Parathyroid adenoma (tissue), 2 donors: ENCODE results near the gene CLEC5A.

Experiments used
- H2AFZ ChIP-seq: fragments of 300-600 bp; sonication (generic); one replicate; pipeline ENCODE4 v1.7.0; 2017; ENCODE audit warnings: antibody characterized with exemption, mild to moderate bottlenecking
- H3K27ac ChIP-seq: fragments of 300-600 bp; sonication (generic); one replicate; pipeline ENCODE4 v1.7.0; 2017
- H3K27me3 ChIP-seq: fragments of 300-600 bp; sonication (generic); one replicate; pipeline ENCODE4 v1.7.0; 2017; ENCODE audit warnings: low read length; ENCODE audit not compliant: control insufficient read depth, insufficient read depth
- H3K36me3 ChIP-seq: fragments of 300-600 bp; sonication (generic); one replicate; pipeline ENCODE4 v1.7.0; 2017; ENCODE audit warnings: low read length; ENCODE audit not compliant: control insufficient read depth, insufficient read depth
- H3K4me1 ChIP-seq: fragments of 300-600 bp; sonication (generic); one replicate; pipeline ENCODE4 v1.7.0; 2017; ENCODE audit warnings: control low read depth
- H3K4me2 ChIP-seq: fragments of 300-600 bp; sonication (generic); one replicate; pipeline ENCODE4 v1.7.0; 2017; ENCODE audit warnings: low read length
- H3K4me3 ChIP-seq: fragments of 300-600 bp; sonication (generic); one replicate; pipeline ENCODE4 v1.7.0; 2017; ENCODE audit warnings: low read depth, low read length
- H3K79me2 ChIP-seq: fragments of 300-600 bp; sonication (generic); one replicate; pipeline ENCODE4 v1.7.0; 2017; ENCODE audit warnings: control low read depth
- H3K9ac ChIP-seq: fragments of 300-600 bp; sonication (generic); one replicate; pipeline ENCODE4 v1.7.0; 2017; ENCODE audit warnings: mild to moderate bottlenecking
- H3K9me3 ChIP-seq: fragments of 300-600 bp; sonication (generic); one replicate; pipeline ENCODE4 v1.7.0; 2017; ENCODE audit warnings: low read length; ENCODE audit not compliant: control insufficient read depth
- CTCF ChIP-seq: fragments of 300-600 bp; sonication (generic); IDR thresholded peaks from one replicate; pipeline ENCODE4 v1.7.0; 2017; ENCODE audit warnings: antibody characterized with exemption, mild to moderate bottlenecking
- donor health status: primary hyperparathyroidism.

The CLEC5A gene

GRCh38 chr7:141960687-141961422 is 14.1 kb upstream of the CLEC5A start:
- no peak for TF ChIP-seq CTCF
- Histone ChIP-seq H3K36me3 (no peaks in the 10 kb centered on the region), H2AFZ (no peak overlapping the region), H3K27ac (no peak overlapping the region), H3K4me3 (no peak overlapping the region), H3K9me3 (no peaks in the 10 kb centered on the region), H3K4me2 (no peak overlapping the region), H3K9ac (no peak overlapping the region), H3K4me1 (no peaks in the 10 kb centered on the region), H3K27me3 (no peaks in the 10 kb centered on the region), H3K79me2 (no peaks in the 10 kb centered on the region)

- H3K27me3 ChIP-seq, result no peaks in the 10 kb centered on the region
- TF ChIP-seq CTCF, result no peak
- no peak overlapping the region for H2AFZ ChIP-seq
- H3K36me3 ChIP-seq, result no peaks in the 10 kb centered on the region
- H3K9ac ChIP-seq, result no peak overlapping the region
- no peaks in the 10 kb centered on the region for H3K79me2 ChIP-seq
- no peaks in the 10 kb centered on the region for H3K4me1 ChIP-seq
- H3K4me2 ChIP-seq, result no peak overlapping the region
- no peak overlapping the region for H3K4me3 ChIP-seq
- no peak overlapping the region for H3K27ac ChIP-seq
- no peaks in the 10 kb centered on the region for H3K9me3 ChIP-seq
These were observed 9.3 kb upstream of the CLEC5A start for GRCh38 chr7:141956084-141956483.

- H3K4me3 ChIP-seq, result no peak overlapping the region
- H3K27me3 ChIP-seq, result no peaks in the 10 kb centered on the region
- H3K27ac ChIP-seq, result no peak overlapping the region
- H3K4me2 ChIP-seq, result no peak overlapping the region
- TF ChIP-seq CTCF, result no peak
- H3K4me1 ChIP-seq, result no peaks in the 10 kb centered on the region
- H3K9me3 ChIP-seq, result no peaks in the 10 kb centered on the region
- H3K79me2 ChIP-seq, result no peaks in the 10 kb centered on the region
- H2AFZ ChIP-seq, result no peak overlapping the region
- no peak overlapping the region for H3K9ac ChIP-seq
- no peaks in the 10 kb centered on the region for H3K36me3 ChIP-seq
These were observed 7.6 kb upstream of the CLEC5A start for GRCh38 chr7:141954334-141954733.

GRCh38 chr7:141952461-141952860 is 5.7 kb upstream of the CLEC5A start:
- no peaks in the 10 kb centered on the region for H3K36me3 ChIP-seq
- no peaks in the 10 kb centered on the region for H3K4me1 ChIP-seq
- no peaks in the 10 kb centered on the region for H3K79me2 ChIP-seq
- H3K4me3 ChIP-seq, result no peak overlapping the region
- H3K27me3 ChIP-seq, result no peaks in the 10 kb centered on the region
- no peak for TF ChIP-seq CTCF
- no peak overlapping the region for H3K9ac ChIP-seq
- H3K27ac ChIP-seq, result no peak overlapping the region
- H3K4me2 ChIP-seq, result no peak overlapping the region
- H3K9me3 ChIP-seq, result no peaks in the 10 kb centered on the region
- no peak overlapping the region for H2AFZ ChIP-seq

- H3K4me1 ChIP-seq, result no peaks in the 10 kb centered on the region
- TF ChIP-seq CTCF, result no peak
- no peaks in the 10 kb centered on the region for H3K9me3 ChIP-seq
- no peaks in the 10 kb centered on the region for H3K36me3 ChIP-seq
- no peak overlapping the region for H2AFZ ChIP-seq
- H3K4me3 ChIP-seq, result no peak overlapping the region
- no peaks in the 10 kb centered on the region for H3K27me3 ChIP-seq
- no peaks in the 10 kb centered on the region for H3K79me2 ChIP-seq
- H3K4me2 ChIP-seq, result no peak overlapping the region
- H3K9ac ChIP-seq, result no peak overlapping the region
- H3K27ac ChIP-seq, result no peak overlapping the region
These were observed 4.0 kb upstream of the CLEC5A start for GRCh38 chr7:141950806-141951205.
